ENCODE results near the gene TLN1. TPM values are rescaled to one million over a fixed set of nuclear protein-coding genes. Genes with fewer than 3 reads are reported as not detected.

Gene TLN1
- total and polyA plus RNA-seq, 10 of the 15 experiments (the other 5 are each of a cell fraction or from before 2014, with no cell fraction given), result 11.6 to 305 (median 71.9) TPM

GRCh38 chr9:35669331-35670145 lies 62.5 kb downstream of the TLN1 start:
- peaks cover 8% of the 10 kb centered on the region for H3K4me1 ChIP-seq (ENCODE audit: control insufficient read depth, insufficient read depth, low read length)
- POLR2A ChIA-PET, result interaction anchor here (0.5 to 1.1 kb wide), 2 partner anchors 21 to 58 kb away, joined by 3 read pairs; no protein-coding TSS in a partner anchor
- H3K4me2 ChIP-seq (ENCODE audit: control insufficient read depth, insufficient read depth), result no peak overlapping the region
- WGBS (ENCODE audit: insufficient coverage, insufficient replicate concordance, low lambda C conversion rate, missing lambda C conversion rate), result 51% methylated on average over 6 of the region's 6 CpGs
- H4K20me1 ChIP-seq (ENCODE audit: control insufficient read depth, insufficient read depth), result no peaks in the 10 kb centered on the region
- no peak overlapping the region for H3K9ac ChIP-seq (ENCODE audit: control insufficient read depth, insufficient read depth, low read length)
- SMC1A ChIA-PET (ENCODE audit: uncharacterized antibody, unreplicated experiment), result interaction anchor here (0.6 to 1.4 kb wide), 4 partner anchors 8 to 837 kb away, joined by 3 to 6 read pairs (median 4); no protein-coding TSS in a partner anchor
- intact Hi-C loops (cut with micrococcal nuclease; ENCODE audit: unreplicated experiment), result no loop called here
- peaks cover 8% of the 10 kb centered on the region for H3K79me2 ChIP-seq (ENCODE audit: control insufficient read depth, insufficient read depth, low read length)
- no peak for DNase-seq (ENCODE audit: low read depth, low spot score)
- CTCF ChIA-PET, result interaction anchor here (1.1 to 3.6 kb wide), 8 partner anchors 8 to 213 kb away, joined by 3 to 26 read pairs (median 3); no protein-coding TSS in a partner anchor
- H3K27me3 ChIP-seq (replicated peaks in 1 of 2; ENCODE audit: control insufficient read depth in 2 of 2, insufficient read depth in 2 of 2, low read length in 1 of 2), result peaks cover 1 to 3% of the 10 kb centered on the region in 2 experiments; a peak in 3 of 4 replicates
- H3K4me3 ChIP-seq, result no peak overlapping the region
- RAD21 ChIA-PET (ENCODE audit: unreplicated experiment), result interaction anchor here (1.0 to 9.7 kb wide), 3 partner anchors 10 to 22 kb away, joined by 3 to 95 read pairs (median 3); partner anchors contain the start of gene SIT1
- H3K27ac ChIP-seq (ENCODE audit: control insufficient read depth, insufficient read depth), result no peak overlapping the region
- H3K36me3 ChIP-seq (ENCODE audit: control insufficient read depth in 2 of 2, insufficient read depth in 2 of 2, low read length in 1 of 2), result no peaks in the 10 kb centered on the region
- H2AFZ ChIP-seq (ENCODE audit: control insufficient read depth, low read depth, low read length), result no peak overlapping the region
- ATAC-seq, result no peak
- no peaks in the 10 kb centered on the region for H3K9me3 ChIP-seq (replicated peaks; ENCODE audit: control insufficient read depth, insufficient read depth, low read length)
- in situ Hi-C loops (cut with MboI), result loop anchor here (5.0 kb wide), 1 partner anchor 53 kb away; no protein-coding TSS in a partner anchor
- no peak for TF ChIP-seq EZH2 (IDR thresholded peaks at IDR 0.05; ENCODE audit: borderline replicate concordance, control insufficient read depth, low read depth, low read length)
- FAIRE-seq, result no peak
- BruUV-seq (replicated peaks), result no TSS peak

GRCh38 chr9:35667939-35668338 lies 64.1 kb downstream of the TLN1 start:
- no peaks in the 10 kb centered on the region for H4K20me1 ChIP-seq (ENCODE audit: control insufficient read depth, insufficient read depth)
- FAIRE-seq, result no peak
- intact Hi-C loops (cut with micrococcal nuclease; ENCODE audit: unreplicated experiment) (no loop called here), in situ Hi-C loops (cut with MboI) (loop anchor here (5.0 kb wide), 1 partner anchor 54 kb away; no protein-coding TSS in a partner anchor)
- WGBS (ENCODE audit: insufficient coverage, insufficient replicate concordance, low lambda C conversion rate, missing lambda C conversion rate), result 97% methylated on average over 3 of the region's 3 CpGs
- H3K9ac ChIP-seq (ENCODE audit: control insufficient read depth, insufficient read depth, low read length), result no peak overlapping the region
- no peak for DNase-seq (ENCODE audit: low read depth, low spot score)
- no peak for ATAC-seq
- H3K4me1 ChIP-seq (ENCODE audit: control insufficient read depth, insufficient read depth, low read length), result peaks cover 21% of the 10 kb centered on the region
- H2AFZ ChIP-seq (ENCODE audit: control insufficient read depth, low read depth, low read length), result no peak overlapping the region
- TF ChIP-seq FOXK2 (IDR thresholded peaks at IDR 0.05), result no peak
- no peak for TF ChIP-seq KAT2A (conservative IDR thresholded peaks at IDR 0.05; ENCODE audit: control insufficient read depth, low read depth, low read length)
- no peak for TF ChIP-seq KDM1A (IDR thresholded peaks at IDR 0.05; ENCODE audit: borderline replicate concordance)
- no peak for TF ChIP-seq HCFC1 (IDR thresholded peaks at IDR 0.05; ENCODE audit: low read length)
- no peak for TF ChIP-seq BMI1 (IDR thresholded peaks at IDR 0.05; ENCODE audit: borderline replicate concordance)
- TF ChIP-seq NR2C2 (IDR thresholded peaks at IDR 0.05; ENCODE audit: borderline replicate concordance, control insufficient read depth, insufficient read length, low read depth), result no peak
- no peak for TF ChIP-seq ZNF687 (IDR thresholded peaks at IDR 0.05)
- H3K27ac ChIP-seq (ENCODE audit: control insufficient read depth, insufficient read depth), result no peak overlapping the region
- no TSS peak for BruUV-seq (replicated peaks)
- no peak overlapping the region for H3K4me3 ChIP-seq
- H3K36me3 ChIP-seq (ENCODE audit: control insufficient read depth in 2 of 2, insufficient read depth in 2 of 2, low read length in 1 of 2), result no peaks in the 10 kb centered on the region
- ChIA-PET RAD21 (ENCODE audit: unreplicated experiment) (interaction anchor here (9.7 kb wide), 1 partner anchor 20 kb away, joined by 95 read pairs; the partner anchor contains the start of gene SIT1), SMC1A (ENCODE audit: uncharacterized antibody, unreplicated experiment) (interaction anchor here (12.5 kb wide), 1 partner anchor 62 kb away, joined by 145 read pairs; the partner anchor contains the start of genes CREB3 and TLN1), POLR2A (no interaction called here), CTCF (interaction anchor here (0.9 to 13.5 kb wide), 3 partner anchors 19 to 80 kb away, joined by 3 to 227 read pairs (median 116); partner anchors contain the start of genes SIT1 and TPM2)
- H3K27me3 ChIP-seq (replicated peaks in 1 of 2; ENCODE audit: control insufficient read depth in 2 of 2, insufficient read depth in 2 of 2, low read length in 1 of 2), result no peaks in the 10 kb centered on the region
- no peak overlapping the region for H3K4me2 ChIP-seq (ENCODE audit: control insufficient read depth, insufficient read depth)
- no peaks in the 10 kb centered on the region for H3K9me3 ChIP-seq (replicated peaks; ENCODE audit: control insufficient read depth, insufficient read depth, low read length)
- H3K79me2 ChIP-seq (ENCODE audit: control insufficient read depth, insufficient read depth, low read length), result peaks cover 17% of the 10 kb centered on the region
